ENCODE data around the gene CEP131.
"Not testable (repeated sequence)": the region's sequence is repeated elsewhere in the genome, so short reads cannot be mapped to it uniquely, and the experiment has no call there.

The CEP131 gene

GRCh38 chr17:81166033-81166492 lies 56.7 kb downstream of the CEP131 start, which contains the start of gene AATK:
Gene AATK, minus strand, starts transcription at chr17:81166221. Its CDS starts 229 bp downstream, at chr17:81165992.
- DNase-seq (ENCODE audit: low read depth, low spot score), result no peak

GRCh38 chr17:81165246-81166032 lies 57.3 kb downstream of the CEP131 start, which contains the start of gene PVALEF:
Gene PVALEF, plus strand, starts transcription at chr17:81165507. Its CDS starts 15,720 bp downstream, at chr17:81181227.
- DNase-seq (ENCODE audit: low read depth, low spot score), result no peak

GRCh38 chr17:81164371-81165245 lies 58.2 kb downstream of the CEP131 start:
- no peak for DNase-seq (ENCODE audit: low read depth, low spot score)

- DNase-seq (ENCODE audit: low read depth, low spot score), result no peak
These were observed 58.9 kb downstream of the CEP131 start for GRCh38 chr17:81163703-81164370.

- no peak for DNase-seq (ENCODE audit: low read depth, low spot score)
These were observed 59.6 kb downstream of the CEP131 start for GRCh38 chr17:81163051-81163695.

GRCh38 chr17:81162491-81162890 lies 60.3 kb downstream of the CEP131 start:
- DNase-seq (ENCODE audit: low read depth, low spot score), result no peak

GRCh38 chr17:81161972-81162371 lies 60.8 kb downstream of the CEP131 start:
- DNase-seq (ENCODE audit: low read depth, low spot score), result no peak

- no peak for DNase-seq (ENCODE audit: low read depth, low spot score)
These were observed 61.2 kb downstream of the CEP131 start for GRCh38 chr17:81161536-81161935.

GRCh38 chr17:81160747-81161453 lies 61.9 kb downstream of the CEP131 start:
- no peak for DNase-seq (ENCODE audit: low read depth, low spot score)

- no peak for DNase-seq (ENCODE audit: low read depth, low spot score)
These were observed 62.5 kb downstream of the CEP131 start for GRCh38 chr17:81160306-81160705.

- no peak for DNase-seq (ENCODE audit: low read depth, low spot score)
These were observed 63.0 kb downstream of the CEP131 start for GRCh38 chr17:81159611-81160265.

- no peak for DNase-seq (ENCODE audit: low read depth, low spot score)
These were observed 63.8 kb downstream of the CEP131 start for GRCh38 chr17:81158688-81159590.

- DNase-seq (ENCODE audit: low read depth, low spot score), result no peak
These were observed 64.7 kb downstream of the CEP131 start for GRCh38 chr17:81157848-81158687.

GRCh38 chr17:81156866-81157805 lies 65.6 kb downstream of the CEP131 start:
- no peak for DNase-seq (ENCODE audit: low read depth, low spot score)

GRCh38 chr17:81154961-81155360 lies 67.8 kb downstream of the CEP131 start:
- DNase-seq (ENCODE audit: low read depth, low spot score), result no peak

GRCh38 chr17:81154016-81154415 lies 68.7 kb downstream of the CEP131 start:
- not testable (repeated sequence) for DNase-seq (ENCODE audit: low read depth, low spot score)

- no peak for DNase-seq (ENCODE audit: low read depth, low spot score)
These were observed 69.4 kb downstream of the CEP131 start for GRCh38 chr17:81153340-81153803.
